Measurements from ENCODE around the gene ABHD10. TPM values are rescaled to one million over a fixed set of nuclear protein-coding genes. Genes with fewer than 3 reads are reported as not detected.
A peak's percentile ranks its signal among the peaks of the same experiment; 100 is the strongest.

Gene ABHD10
- total RNA-seq, 4 donors from 2014 or later: 6.5 to 15.0 (median 12.2) TPM

DNA sequence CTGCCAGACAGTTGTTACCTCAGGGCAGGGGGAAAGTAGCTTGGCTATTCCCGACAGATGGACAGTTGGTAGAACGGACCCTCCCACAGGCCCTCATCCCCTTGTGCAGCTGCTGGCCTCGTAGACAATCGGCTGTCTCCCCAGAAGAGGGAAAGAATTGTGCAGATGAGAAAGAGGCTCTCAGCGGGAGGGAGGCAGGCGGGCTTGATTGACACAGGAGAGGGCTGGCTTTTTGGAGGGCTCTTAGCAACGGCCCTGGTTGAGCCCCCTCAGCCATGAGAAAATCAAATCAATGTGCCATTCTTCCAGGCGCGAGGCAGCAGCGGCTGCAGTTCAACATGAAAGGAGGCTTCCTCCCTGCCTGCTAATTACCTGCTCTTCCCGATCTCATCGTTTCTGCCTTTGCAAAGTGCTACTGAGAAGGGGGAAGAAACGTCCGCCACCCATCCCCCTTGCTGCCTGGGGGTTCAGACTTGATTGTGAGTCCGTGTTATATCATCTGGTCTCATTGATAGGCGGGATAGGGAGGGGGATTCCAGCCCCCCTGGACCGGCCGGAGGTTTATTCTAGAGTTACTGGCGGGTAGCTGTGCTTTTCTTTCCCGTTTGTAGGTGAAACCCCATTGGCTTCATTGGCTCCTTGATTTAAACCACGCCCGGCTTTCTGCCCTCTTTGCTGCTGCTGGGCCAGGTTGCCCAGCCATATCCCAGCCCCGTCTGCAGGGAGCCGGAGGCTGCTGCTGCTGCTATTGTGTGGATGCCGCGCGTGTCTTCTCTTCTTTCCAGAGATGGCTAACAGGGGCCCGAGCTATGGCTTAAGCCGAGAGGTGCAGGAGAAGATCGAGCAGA, 20.0 kb downstream of the ABHD10 start, which contains the start of gene TAGLN3:
TAGLN3 (plus strand) TSS at position 287 of the 848 bp plus-strand sequence; CDS start at position 788, 501 bp downstream.
- H3K27ac ChIP-seq (replicated peaks in 1 of 4): no peak within 1 kb of the TSS
- peak within 1 kb of the TSS; percentile 46 to 56 (median 48) for H3K4me3 ChIP-seq
- intact Hi-C loops (cut with DNase I): no loop called here
- peaks cover 9 to 15% (median 14%) of the 10 kb centered on the region in 4 donors for H3K4me1 ChIP-seq
- peak; percentile 91 for DNase-seq (ENCODE audit: extremely low spot score)
- no peaks in the 10 kb centered on the region for H3K36me3 ChIP-seq
- 2% methylated on average over 26 of the region's 30 CpGs for WGBS
- no peaks in the 10 kb centered on the region for H3K9me3 ChIP-seq
- H3K27me3 ChIP-seq: peaks cover 0 to 20% (median 0%) of the 10 kb centered on the region in 4 donors
- no peak for TF ChIP-seq POLR2AphosphoS5 (IDR thresholded peaks at IDR 0.05)
- no peak for TF ChIP-seq POLR2A (IDR thresholded peaks at IDR 0.05; ENCODE audit: low read depth)
- TF ChIP-seq, protein P1, sequence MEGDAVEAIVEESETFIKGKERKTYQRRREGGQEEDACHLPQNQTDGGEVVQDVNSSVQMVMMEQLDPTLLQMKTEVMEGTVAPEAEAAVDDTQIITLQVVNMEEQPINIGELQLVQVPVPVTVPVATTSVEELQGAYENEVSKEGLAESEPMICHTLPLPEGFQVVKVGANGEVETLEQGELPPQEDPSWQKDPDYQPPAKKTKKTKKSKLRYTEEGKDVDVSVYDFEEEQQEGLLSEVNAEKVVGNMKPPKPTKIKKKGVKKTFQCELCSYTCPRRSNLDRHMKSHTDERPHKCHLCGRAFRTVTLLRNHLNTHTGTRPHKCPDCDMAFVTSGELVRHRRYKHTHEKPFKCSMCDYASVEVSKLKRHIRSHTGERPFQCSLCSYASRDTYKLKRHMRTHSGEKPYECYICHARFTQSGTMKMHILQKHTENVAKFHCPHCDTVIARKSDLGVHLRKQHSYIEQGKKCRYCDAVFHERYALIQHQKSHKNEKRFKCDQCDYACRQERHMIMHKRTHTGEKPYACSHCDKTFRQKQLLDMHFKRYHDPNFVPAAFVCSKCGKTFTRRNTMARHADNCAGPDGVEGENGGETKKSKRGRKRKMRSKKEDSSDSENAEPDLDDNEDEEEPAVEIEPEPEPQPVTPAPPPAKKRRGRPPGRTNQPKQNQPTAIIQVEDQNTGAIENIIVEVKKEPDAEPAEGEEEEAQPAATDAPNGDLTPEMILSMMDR (IDR thresholded peaks at IDR 0.05): no peak
- no peak for TF ChIP-seq EP300 (IDR thresholded peaks at IDR 0.05)

DNA sequence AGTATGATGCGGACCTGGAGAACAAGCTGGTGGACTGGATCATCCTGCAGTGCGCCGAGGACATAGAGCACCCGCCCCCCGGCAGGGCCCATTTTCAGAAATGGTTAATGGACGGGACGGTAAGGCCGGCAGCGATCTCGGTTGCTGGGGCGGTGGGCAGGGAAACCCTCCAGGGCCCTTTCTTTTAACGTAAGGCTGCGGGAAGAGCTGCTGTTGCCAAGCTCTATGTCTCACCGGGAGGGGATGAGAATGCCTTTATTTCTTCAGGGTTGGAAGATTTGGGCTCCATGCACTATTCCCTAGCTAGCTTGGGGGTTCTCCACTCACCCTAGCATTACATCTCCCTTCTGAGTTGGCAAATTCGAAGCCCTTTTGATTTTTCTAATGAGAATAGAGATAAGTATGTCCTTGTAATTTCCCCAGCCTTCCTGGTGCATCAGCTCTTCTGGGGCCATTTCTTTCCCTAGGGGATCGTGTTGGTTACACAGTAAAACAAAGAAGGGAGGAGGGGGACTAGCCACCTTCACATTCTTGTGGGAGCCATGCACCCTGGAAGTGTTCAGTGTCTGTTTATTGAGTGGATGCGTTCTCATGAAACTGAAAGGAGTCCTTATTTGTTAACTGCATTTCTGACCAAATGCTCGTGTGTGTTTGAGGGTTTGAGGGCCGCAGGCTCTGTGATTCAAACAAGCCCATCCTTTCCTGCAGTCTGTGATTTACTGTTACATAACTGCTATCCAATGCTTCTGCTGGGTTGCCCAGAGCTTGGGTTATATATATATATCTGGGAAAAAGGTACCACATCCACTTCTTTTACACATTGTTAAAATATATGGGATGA, 20.9 kb downstream of the ABHD10 start:
- Histone ChIP-seq H3K27ac (replicated peaks in 1 of 4) (no peak overlapping the region), H3K4me3 (peak overlapping the region; percentile 46 to 56 (median 48)), H3K4me1 (peaks cover 9 to 15% (median 14%) of the 10 kb centered on the region in 4 donors), H3K9me3 (no peaks in the 10 kb centered on the region), H3K36me3 (no peaks in the 10 kb centered on the region), H3K27me3 (peaks cover 0 to 20% (median 0%) of the 10 kb centered on the region in 4 donors)
- WGBS: 44% methylated on average over 19 of the region's 19 CpGs
- peak; percentile 78 for DNase-seq (ENCODE audit: extremely low spot score)
- TF ChIP-seq POLR2A (IDR thresholded peaks at IDR 0.05; ENCODE audit: low read depth): no peak
- TF ChIP-seq POLR2AphosphoS5 (IDR thresholded peaks at IDR 0.05): no peak
- TF ChIP-seq, protein P1 (IDR thresholded peaks at IDR 0.05): no peak
- intact Hi-C loops (cut with DNase I): no loop called here

DNA sequence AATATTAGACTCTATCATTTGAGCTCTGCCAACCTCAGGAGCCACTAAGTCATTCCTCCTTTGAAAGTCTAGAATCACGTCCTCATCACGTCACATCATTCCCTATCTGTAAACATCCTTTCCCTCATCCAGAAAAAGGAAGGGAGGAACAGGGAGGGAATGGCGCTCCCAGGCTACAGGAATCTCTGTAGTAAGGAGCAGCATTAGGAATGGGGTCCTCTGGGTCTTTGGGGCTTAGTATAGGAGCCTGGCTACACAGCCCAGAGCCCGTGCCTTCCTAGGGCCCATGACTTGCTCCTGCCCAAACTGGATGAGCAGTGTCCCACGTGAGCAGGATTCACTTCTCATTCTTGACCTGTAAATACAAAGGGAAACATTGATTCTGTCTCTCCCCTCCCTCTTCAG, 21.5 kb downstream of the ABHD10 start:
- TF ChIP-seq, protein P1 (IDR thresholded peaks at IDR 0.05): no peak
- no peak for TF ChIP-seq POLR2AphosphoS5 (IDR thresholded peaks at IDR 0.05)
- TF ChIP-seq EP300 (IDR thresholded peaks at IDR 0.05): no peak
- TF ChIP-seq POLR2A (IDR thresholded peaks at IDR 0.05; ENCODE audit: low read depth): no peak
- peaks cover 0 to 20% (median 0%) of the 10 kb centered on the region in 4 donors for H3K27me3 ChIP-seq
- DNase-seq (ENCODE audit: extremely low spot score): no peak
- peaks cover 9 to 15% (median 14%) of the 10 kb centered on the region in 4 donors for H3K4me1 ChIP-seq
- no peaks in the 10 kb centered on the region for H3K36me3 ChIP-seq
- 85% methylated on average over 5 of the region's 5 CpGs for WGBS
- intact Hi-C loops (cut with DNase I): no loop called here
- no peaks in the 10 kb centered on the region for H3K9me3 ChIP-seq
- no peak overlapping the region for H3K4me3 ChIP-seq
- no peak overlapping the region for H3K27ac ChIP-seq (replicated peaks in 1 of 4)

DNA sequence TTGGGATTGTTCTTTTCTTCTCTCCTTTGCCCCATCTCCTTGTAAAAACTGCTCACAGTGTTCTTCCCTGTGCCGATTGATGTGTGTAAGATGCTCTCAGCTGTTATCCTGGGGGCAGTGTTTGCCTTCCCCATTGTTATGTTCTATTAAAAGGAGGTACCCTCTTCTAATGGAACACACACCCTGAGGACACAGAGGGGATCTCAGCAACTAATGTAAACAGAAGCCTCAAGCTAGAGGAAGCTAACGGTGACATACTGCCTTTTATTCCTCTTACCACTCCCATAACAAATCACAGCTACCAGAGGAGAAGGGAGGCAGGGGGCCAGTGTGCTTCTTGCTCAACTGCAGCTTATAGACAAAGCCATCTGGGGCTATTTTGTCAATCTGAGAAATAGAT, 22.1 kb downstream of the ABHD10 start:
- Histone ChIP-seq H3K27ac (replicated peaks in 1 of 4) (no peak overlapping the region), H3K9me3 (no peaks in the 10 kb centered on the region), H3K4me3 (no peak overlapping the region), H3K27me3 (peaks cover 0 to 20% (median 0%) of the 10 kb centered on the region in 4 donors), H3K4me1 (peaks cover 9 to 15% (median 14%) of the 10 kb centered on the region in 4 donors), H3K36me3 (no peaks in the 10 kb centered on the region)
- intact Hi-C loops (cut with DNase I): no loop called here
- 97% methylated on average over 2 of the region's 2 CpGs for WGBS
- no peak for TF ChIP-seq POLR2AphosphoS5 (IDR thresholded peaks at IDR 0.05)
- TF ChIP-seq POLR2A (IDR thresholded peaks at IDR 0.05; ENCODE audit: low read depth): no peak
- TF ChIP-seq, protein P1 (IDR thresholded peaks at IDR 0.05): no peak
- TF ChIP-seq EP300 (IDR thresholded peaks at IDR 0.05): no peak
- DNase-seq (ENCODE audit: extremely low spot score): peak; percentile 72
